ENCODE results near the gene SNPH.

SNPH gene

DNA sequence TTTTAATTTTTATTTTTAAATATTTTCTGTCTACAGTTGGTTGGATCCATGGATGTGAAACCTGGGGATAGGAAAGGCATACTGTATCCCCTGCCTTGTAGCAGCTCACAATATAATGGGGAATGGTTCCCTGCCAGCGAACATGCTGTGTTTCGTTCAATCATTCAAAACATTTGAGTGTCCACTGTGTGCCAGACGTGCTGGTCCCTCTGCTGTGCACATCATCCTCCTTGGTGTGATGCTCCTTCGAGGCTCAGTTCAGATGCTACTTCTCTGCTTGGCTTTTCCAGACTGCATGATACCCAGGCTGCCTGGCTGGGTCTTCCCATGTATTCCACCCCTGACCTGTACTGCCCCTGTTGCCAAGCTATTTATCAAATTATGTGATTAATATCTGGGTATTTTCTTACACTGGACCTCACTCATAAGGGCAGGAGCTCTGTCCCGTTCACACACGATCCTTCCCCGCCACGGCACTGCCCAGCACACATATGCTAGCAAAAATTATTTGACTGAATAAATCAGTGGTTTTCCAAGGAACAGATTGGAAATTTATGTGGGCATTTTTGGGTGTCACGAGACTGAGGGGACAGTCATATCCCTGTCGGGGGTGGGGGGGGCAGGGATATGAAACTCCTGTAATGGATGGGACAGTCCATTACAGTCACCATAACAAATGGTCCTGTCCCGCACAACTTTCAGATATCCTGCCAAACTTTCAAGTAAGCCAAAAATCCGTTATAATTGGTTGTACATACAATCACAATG lies 57.9 kb downstream of the SNPH start:
- no peak for DNase-seq (ENCODE audit: low read depth in 2 of 2)

DNA sequence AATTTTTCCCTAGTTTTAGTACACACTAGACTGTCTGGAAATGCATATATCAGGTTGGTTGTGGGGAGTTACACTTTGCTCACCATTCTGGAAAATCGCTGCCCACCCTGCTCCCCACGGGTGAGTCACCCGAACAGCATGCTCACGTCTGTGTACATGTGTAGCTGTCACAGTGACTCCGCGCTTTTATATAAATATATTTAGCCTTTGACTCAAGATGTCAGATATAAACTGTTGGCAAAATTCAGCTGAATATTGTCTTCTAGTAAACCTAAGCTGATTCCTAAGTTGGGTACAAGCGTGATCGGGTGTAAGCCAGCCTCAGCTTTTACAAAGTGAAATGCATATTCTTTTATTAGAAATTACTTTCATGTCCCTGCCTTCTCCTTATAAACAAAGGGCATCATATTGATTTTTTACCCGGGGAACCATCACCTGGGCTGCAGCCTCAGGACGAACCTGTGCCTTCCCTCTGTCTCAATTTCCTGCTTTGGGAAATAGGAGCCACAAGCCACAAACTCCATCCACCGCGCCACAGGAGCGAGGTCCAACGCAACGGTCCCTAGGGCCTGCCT lies 58.6 kb downstream of the SNPH start:
- no peak for DNase-seq (ENCODE audit: low read depth in 2 of 2)

DNA sequence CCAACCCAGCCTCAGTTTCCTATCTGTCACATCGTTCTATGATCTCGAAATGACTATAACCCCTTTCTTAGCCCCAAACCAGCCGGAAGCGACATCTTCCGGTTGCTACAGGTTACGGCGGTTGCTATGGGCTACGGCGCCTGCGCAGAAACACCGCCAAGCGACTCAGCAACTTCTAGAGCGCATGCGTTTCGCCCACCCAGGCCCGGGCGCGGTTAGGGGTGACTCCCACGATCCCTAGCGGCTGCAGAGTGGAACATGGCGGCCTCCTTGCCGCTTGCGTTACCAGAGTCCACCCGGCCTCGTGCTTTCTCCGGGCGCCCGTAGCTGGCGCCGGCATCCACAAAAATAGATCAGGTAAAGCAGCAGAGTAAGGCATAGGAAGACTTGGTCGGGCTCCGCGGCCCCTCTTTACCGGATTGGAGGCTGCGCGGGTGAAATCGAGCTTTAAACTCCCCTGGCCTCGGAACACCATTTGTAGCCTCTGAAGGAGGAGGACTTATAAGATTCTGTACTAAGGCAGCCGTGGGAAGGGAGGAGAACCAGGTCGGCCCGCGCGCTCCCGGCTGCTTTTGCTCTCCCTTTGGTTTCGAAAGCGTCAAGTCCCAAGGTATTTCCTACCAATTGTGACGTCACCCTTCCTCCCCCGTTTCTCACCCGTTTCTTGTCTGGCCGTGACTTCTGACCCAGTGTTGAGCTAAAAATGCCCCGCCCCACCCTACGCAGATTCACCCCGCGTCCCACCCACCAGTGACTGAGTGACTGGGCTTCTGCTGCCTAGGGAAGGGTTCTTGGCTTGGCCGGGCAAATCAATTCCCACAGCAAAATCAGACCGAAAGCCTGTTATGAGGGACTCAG lies 59.3 kb downstream of the SNPH start:
- DNase-seq (ENCODE audit: low read depth in 2 of 2): peak; percentile 98

DNA sequence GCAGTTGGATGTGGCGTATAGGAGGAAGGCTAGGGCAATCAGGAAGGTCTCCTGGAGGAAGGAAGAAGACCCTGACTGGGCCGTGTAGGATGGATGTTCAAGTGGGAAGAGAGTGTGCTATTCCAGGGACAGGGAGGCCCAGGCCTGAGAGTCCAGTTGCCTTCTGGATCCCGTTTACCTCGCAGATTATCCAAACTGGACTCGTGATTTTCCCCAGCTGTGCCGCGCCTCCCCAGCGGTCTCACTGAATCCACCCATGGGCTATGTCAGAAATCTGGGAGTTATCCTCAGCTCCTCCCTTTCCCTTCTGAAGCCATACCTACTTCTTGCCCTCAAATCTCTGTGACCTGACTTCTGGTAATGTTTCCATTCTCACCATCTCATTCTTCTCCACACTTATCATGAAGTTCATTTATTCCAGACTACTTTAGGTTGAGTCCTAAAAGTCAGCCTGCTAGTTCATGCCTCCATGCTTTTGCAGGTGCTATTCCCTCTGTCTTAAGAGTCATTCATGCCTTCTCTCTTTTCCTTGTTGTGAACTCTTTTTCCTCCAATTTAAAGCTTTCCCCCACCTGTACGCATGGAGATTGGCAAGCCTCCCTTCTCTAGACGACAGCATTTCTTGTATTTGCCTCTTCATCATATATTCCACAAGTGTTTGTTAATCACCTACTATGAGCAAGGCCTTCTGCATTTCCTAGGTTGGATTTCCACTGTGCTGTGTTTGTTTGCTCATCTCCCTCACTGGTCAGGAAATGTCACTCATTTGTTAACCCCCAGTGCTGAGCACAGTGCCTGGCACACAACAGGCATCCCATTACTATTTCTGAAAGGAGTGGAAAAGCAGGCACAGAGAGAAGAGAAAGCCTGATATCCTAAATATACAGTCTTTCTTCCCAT lies 60.2 kb downstream of the SNPH start:
- DNase-seq (ENCODE audit: low read depth in 2 of 2): no peak

DNA sequence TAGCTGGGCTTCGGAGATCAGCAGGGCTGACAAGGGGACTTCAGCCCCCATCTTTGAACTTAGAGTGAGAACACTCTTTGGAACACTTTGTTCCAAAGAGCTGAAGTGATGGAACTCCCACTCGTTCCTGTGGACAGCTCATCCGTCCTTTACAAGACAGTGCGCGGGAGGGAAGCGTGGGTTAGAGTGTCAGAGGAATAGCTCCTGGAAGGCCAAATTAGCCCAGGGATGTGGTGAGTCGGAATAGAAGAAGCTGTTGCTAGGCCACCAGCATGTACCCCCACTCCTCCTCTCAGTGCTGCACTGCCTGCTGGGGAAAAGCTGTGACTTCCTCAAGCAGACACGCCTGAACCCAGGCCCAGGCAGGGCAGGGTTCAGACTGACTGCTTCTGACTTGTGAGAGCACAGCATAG lies 61.2 kb downstream of the SNPH start:
- DNase-seq (ENCODE audit: low read depth in 2 of 2): no peak

DNA sequence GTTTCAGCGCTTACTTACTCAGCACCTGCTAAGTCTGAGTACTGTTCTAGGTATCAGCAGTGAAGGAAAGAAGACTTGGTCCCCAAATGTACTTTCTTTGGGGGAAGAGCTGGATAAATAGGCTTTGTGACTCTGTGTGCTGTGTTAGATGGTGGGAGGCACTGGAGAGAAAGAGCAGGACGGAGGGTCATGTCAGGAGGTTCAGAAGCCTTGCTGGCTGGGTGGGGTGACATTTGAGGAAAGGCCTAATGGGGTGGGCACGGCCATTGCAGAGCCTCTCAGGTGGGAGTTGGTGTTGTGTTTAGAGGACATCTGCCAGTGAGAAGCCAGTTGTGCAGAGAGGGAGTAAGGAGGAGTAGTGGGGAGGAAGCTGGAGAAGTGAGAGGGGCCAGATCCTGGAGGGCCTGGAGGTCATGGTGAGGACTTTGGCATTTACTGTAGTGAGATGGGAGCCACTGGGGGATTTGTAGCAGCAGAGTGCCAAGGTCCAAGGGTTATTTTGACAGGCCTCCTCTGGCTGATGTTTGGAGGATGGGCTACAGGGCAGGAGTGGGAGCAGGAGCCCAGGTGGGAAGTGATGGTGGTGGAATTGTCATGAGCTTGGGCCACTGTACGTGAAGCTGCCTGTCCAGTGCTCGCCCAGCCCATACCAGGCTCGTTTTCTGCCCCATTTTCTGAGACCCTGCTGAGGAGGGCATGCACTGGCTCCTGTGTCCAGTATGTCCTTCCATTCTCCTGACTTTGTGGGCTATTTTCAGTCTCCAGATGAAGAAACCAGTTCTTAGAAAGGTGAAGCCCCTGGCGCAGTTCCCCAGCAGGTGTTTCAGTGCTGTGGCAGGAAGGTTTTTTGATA lies 62.0 kb downstream of the SNPH start:
- DNase-seq (ENCODE audit: low read depth in 2 of 2): no peak

DNA sequence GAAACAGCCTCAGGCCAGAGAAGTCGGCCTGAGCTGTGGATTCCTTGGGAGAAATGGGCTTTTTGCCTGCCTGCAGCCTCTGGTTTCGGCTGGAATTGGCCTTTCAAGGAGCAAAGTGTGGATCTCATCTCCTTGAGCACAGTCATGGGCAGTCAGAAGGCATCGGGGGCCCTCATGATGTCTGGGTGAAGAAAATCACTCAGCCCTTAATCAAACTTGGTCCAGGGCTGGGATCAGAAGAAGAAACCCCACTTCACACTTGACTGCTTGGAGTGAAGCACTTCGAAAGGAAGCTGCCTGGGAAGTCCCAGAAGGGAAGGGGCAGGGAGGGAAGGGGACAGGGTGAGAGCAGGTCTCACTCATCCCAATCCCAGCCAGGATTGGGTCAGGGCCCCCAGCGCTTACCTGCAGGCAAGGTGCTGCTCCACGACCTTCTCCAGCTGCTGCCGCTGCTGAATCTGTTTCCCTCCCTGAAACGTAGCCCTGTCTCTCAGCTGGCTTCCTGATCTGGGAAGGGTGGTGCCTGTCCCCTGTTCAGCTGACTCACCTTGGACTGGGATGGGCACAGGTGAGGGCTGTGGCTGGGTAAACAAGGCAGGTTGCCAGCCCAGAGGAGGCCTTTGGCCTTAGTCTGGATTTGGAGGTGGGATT lies 62.7 kb downstream of the SNPH start, which contains the start of gene SDCBP2:
TSS of gene SDCBP2 (minus strand) at position 460 of the 651 bp plus-strand sequence. CDS start 8,723 bp downstream, outside the sequence.
- no peak for DNase-seq (ENCODE audit: low read depth in 2 of 2)

DNA sequence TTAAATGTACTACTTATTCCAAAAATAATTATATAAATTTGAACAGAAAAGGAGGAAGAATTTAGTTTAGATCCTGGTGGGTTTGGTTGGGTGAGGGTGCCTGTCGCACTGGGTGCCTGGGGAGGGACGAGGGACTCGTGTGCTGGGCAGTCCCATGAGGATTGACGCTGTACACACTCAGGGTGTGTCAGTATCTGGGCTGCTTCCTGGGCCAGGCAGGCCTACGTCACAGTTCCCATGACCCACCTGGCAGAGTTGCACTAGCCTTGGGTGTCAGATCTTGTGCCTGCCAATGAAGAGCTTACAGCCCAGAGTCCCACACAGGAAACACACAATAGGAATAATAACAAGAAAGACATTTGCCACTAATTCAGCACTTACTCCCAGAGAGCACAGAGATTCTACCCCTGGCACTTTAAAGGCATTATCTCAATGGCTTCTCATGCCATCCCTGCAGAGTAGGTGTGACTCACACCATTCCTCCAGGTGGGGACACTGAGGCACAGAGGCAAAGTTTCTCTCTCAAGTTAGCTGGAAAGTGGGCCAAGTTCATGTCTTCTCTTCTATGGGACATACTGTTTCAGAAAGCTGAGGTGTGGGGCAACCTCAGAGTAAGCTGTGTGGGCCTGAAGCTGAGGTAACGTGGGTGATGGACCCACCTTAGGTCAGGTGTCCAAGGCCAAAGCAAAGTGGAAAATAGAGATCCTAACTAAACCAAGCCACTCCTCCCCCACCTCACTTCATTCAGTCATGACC lies 64.2 kb downstream of the SNPH start:
- DNase-seq (ENCODE audit: low read depth in 2 of 2): no peak

DNA sequence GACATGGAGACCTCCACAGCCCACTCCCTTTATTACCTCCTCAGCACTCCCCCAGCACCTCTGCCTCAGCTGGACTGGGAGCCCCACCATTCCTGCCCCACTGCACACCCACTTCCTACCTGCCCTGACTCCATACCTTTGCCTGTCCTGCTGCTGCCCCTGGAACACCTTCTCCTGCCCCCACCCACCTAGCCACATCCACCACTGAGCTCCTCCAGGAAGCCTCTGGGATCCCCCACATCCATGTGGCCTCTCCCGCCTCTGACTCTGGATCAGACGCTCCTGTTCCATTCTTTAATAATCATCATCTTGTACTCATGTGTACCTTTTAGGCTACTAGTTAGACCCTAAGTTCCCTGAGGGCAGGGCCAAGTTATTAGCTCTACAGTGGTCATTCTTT lies 65.0 kb downstream of the SNPH start:
- no peak for DNase-seq (ENCODE audit: low read depth in 2 of 2)

DNA sequence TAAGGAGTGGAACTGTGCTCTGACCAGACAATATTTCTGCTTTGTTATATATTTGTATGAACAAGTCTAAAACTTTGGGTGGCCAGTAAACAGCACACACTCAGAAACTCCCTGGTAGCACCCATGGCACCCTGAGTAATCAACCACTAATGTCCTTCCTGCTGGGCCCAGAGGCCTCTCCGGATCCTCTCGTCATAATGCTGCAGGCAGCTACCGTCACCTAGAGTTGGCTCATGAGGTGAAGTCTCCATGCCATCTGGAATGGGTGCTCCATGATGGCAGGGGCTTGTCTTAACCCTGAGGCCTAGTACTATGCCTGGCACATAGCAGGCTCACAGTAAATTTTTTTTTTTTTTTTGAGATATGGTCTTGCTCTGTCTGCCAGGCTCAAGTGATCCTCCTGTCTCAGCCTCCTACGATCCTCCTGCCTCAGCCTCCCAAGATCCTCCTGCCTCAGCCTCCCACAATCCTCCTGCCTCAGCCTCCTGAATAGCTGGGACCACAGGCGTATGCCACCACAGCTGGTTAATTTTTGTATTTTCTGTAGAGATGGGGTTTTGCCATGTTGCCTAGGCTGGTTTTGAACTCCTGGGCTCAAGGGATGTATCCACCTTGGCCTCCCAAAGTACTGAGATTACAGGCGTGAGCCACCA lies 65.8 kb downstream of the SNPH start:
- no peak for DNase-seq (ENCODE audit: low read depth in 2 of 2)

DNA sequence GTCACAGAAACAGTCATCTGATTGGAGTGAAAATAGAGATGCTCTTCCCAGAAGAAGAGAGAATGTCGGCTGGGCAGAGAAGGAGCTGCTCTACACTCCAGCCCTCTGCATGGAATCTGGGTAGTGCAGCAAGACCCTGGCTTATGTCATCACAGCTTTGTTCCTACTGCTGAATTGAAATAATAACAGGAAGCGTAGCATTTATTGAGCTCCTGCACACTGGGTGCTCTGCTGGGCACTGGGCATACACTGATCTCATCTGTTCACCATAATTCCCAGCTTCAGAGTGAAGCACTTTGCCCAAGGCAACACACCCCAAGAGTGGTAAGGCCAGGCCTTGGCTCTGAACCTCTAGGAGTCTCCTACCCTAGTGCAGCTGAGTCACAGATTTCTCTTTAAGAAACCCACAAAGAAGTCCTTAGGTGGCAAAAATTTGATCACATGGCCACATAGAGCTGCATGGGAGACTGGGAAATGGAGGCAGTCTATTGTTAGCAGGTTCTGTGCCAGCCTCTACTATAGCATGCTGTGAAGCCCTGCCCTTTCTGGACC lies 66.7 kb downstream of the SNPH start:
- DNase-seq (ENCODE audit: low read depth in 2 of 2): no peak

DNA sequence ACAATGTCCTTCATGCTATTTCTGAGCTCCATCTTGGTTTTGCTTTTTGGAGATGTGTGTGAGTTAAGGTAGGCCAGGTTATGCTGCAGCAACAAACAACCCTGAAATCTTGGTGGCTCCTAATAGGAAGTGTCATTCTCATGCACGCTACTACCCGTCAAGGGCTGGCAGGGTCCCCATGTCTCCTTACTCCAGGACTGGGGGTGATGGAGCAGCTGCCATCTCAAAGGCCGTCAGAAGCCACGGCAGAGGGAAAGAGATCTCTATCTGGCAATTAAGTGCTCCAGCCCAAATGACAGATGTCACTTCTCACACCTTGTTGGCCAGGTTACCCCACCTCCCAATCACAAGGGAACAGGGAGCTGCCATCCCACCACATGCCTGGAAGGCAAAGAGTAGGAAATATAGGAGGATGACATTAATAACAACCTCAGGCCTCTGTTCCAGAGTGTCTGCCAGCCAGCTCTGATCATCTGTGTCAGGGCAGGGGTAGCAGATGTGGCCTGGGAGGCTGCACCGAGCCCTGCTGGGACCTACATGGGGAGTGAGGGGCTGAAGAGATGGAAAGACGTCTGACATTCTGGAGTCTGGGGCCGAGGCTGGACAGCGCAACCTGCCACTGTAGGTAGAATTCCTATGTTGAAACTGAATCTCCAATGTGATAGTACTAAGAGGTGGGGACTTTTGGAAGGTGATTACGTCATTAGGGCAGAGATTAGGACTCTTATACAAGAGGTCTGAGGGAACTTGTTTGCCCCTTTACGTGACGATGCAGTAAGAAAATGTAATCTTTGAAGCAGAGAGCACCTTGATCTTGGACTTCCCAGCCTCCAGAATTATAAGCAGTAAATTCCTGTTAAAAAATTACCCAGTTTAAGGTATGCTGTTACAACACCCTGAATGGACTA lies 67.6 kb downstream of the SNPH start:
- DNase-seq (ENCODE audit: low read depth in 2 of 2): no peak

DNA sequence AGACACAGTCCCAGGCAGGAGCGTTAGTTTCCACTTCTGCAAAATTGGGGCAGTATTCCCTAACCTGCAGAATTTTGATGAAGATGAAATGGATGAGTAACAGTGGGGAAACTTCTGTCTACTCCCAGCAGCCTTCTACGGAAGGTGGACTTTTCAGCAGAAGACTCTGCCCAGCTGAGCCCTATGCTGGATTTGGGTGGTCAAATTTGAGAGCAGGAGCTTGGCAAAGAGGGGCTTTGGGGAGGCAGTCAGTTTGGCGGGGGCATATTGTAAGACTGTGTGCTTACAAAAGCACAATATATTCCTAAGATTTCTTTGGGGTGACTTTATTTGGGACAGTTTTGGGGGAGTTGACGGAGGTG lies 68.3 kb downstream of the SNPH start:
- DNase-seq (ENCODE audit: low read depth in 2 of 2): no peak

DNA sequence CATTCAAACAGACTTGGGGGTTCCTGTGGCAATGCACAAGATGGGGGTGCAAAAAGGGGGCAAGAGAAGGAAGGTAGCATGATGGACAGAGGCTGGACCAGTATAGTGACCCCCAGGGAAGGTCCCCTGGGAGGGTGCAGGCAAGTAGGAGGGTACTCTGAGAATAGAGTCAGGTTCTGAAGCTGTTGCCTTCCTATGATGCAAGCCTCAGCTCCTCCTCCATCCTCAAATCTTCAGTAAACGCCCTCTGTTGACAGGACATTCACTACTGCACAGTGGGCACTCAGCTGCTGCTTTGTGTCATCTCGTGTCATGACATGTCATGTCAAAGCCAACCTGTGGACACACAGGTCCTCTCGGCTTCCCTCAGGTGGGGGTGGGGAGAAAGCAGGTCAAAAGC lies 68.7 kb downstream of the SNPH start:
- DNase-seq (ENCODE audit: low read depth in 2 of 2): no peak

DNA sequence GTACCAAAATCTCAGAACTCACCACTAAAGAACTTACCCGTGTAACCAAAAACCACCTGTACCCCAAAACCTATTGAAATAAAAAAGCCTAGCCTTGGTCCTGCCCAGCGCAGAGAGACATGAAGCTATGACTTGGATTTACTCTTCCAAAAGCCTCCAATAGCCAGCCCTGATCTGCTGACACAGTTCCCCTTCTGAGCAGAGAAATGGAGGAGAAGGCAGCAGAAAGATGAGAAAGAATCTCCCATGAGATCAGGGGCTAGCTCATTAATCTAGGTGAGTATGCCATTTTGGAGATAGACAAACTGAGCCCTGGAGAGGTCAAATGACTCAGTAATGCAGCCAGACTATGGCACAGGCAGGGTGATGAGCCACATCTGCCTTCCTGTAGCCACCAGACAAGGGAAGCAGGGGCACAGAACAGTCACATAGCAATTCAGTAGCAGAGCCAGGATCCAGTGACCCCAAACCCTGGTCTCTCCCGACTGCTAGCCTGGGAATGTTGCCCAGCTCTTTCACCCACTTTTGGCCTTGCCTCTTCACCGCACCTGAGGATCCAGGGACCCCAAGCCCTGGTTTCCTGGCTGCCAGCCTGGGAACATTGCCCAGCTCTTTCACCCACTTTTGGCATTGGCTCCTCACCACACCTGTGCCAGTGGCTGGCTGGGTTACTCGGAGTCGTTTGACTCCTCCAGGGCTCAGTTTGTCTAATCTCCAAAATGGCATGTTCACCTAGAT lies 70.0 kb downstream of the SNPH start:
- DNase-seq (ENCODE audit: low read depth in 2 of 2): no peak

DNA sequence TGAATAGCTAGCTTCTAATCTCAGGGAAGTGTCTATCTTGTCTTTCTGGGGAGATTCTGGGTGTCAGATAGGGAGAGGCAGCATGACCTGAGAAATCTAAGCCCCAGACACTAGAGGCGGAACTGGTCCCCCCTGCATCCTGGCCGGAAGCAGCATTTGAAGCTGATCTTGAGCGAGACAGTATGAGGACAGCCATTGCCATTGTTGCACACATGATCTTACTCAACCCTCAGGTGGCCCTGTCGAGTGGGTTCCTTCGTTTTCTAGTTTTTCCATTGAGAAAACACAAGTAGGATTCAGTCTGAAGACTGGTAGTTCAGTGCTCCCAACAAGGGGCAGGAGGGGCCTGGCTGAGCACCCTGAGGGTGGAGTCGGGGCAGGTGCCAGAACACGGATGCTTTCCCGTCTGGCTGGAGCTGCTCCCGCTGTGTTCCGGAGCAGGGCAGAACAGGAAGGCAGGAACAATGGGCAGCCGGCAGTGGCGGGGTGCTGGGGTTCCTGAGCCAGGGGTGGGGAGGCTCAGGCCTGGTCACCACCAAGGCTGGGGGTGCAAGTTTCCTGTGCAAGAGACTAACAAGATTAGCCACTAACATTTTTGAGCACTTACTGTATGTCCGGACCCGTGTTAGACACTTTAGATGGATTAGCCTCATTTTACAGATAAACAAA lies 70.7 kb downstream of the SNPH start:
- DNase-seq (ENCODE audit: low read depth in 2 of 2): no peak

Data from stimulated activated CD4-positive, alpha-beta T cell treated with anti-CD3 and anti-CD28 coated beads, Interleukin-12 subunit alpha, Interleukin-12 subunit beta, amount 100 ng/mL, for 24 hours (primary cell).